Natural killer cell (primary cell): ENCODE measurements around the gene SLC44A5. TPM values are rescaled to one million over a fixed set of nuclear protein-coding genes. Genes with fewer than 3 reads are reported as not detected.

ENCODE experiments used
- ATAC-seq, 3 donors: fragments of 150-1000 bp in 2 of 3; fragments of 200-7000 bp in 1 of 3; cut with Tn5 transposase; 1 replicate in 1 of 3; 2 replicates in 2 of 3; pipeline ENCODE4 v1.10.0; 2021; ENCODE audit warnings: mild to moderate bottlenecking in 2 of 3, moderate library complexity in 2 of 3
- DNase-seq, 2 donors: peaks; one replicate each; pipeline versions ENCODE4 v3.0.0 to v3.0.0-alpha.2; 2013 to 2021; ENCODE audit warnings: mixed read lengths in 1 of 2
- H3K27ac ChIP-seq: one replicate; pipeline ENCODE4 v1.5.1; 2013; ENCODE audit warnings: mild to moderate bottlenecking, low read length
- H3K27me3 ChIP-seq: one replicate; pipeline ENCODE4 v1.6.1; 2013; ENCODE audit warnings: low read length; ENCODE audit not compliant: control insufficient read depth, insufficient read depth
- H3K36me3 ChIP-seq: one replicate; pipeline ENCODE4 v1.6.1; 2013; ENCODE audit warnings: low read length; ENCODE audit not compliant: control insufficient read depth, insufficient read depth
- H3K4me1 ChIP-seq: one replicate; pipeline ENCODE4 v1.6.1; 2013; ENCODE audit warnings: low read length; ENCODE audit not compliant: control insufficient read depth, insufficient read depth
- H3K4me3 ChIP-seq: one replicate; pipeline ENCODE4 v1.5.1; 2013; ENCODE audit warnings: low read length
- H3K9me3 ChIP-seq: one replicate; pipeline ENCODE4 v1.6.1; 2013; ENCODE audit warnings: low read length; ENCODE audit not compliant: control insufficient read depth, insufficient read depth
- H3K27ac Mint-ChIP-seq, 2 donors: one replicate each; pipeline ENCODE4 v1.8.0; 2022; ENCODE audit warnings: mild to moderate bottlenecking in 2 of 2, mixed read lengths in 2 of 2, moderate library complexity in 1 of 2
- H3K27me3 Mint-ChIP-seq, 2 donors: one replicate each; pipeline ENCODE4 v1.8.0; 2022; ENCODE audit warnings: low read depth in 2 of 2, mixed read lengths in 2 of 2
- H3K36me3 Mint-ChIP-seq: one replicate; pipeline ENCODE4 v1.8.0; 2022; ENCODE audit warnings: mixed read lengths
- H3K4me1 Mint-ChIP-seq, 2 donors: one replicate each; pipeline ENCODE4 v1.8.0; 2022; ENCODE audit warnings: mixed read lengths in 2 of 2
- H3K4me3 Mint-ChIP-seq: one replicate; pipeline ENCODE4 v1.8.0; 2022; ENCODE audit warnings: mild to moderate bottlenecking, moderate library complexity, mixed read lengths
- H3K9me3 Mint-ChIP-seq, 2 donors: one replicate each; pipeline ENCODE4 v1.8.0; 2022; ENCODE audit warnings: mixed read lengths in 2 of 2
- WGBS: methylation state at CpG from one replicate; pipeline ENCODE4 v1.1.7; 2013; ENCODE audit warnings: missing lambda C conversion rate; ENCODE audit not compliant: insufficient coverage; 5-methylcytosine and 5-hydroxymethylcytosine counted together
- intact Hi-C: fragments of 100-400 bp; cut with micrococcal nuclease; formaldehyde crosslinking; loops from one replicate; pipeline ENCODE4 v1.14.2; 2022
- total RNA-seq, 4 donors: library from RNA; stranded (reverse); fragments of 120-200 nt in 1 of 4; gene quantifications; one replicate each; pipeline versions ENCODE4 v1.2.3 to v1.2.4, GENCODE V29; 2013 to 2022
- TF ChIP-seq, protein P1 (sequence below): fragments of 200-600 bp; IDR thresholded peaks from one replicate; pipeline ENCODE4 v1.8.0; 2022; ENCODE audit warnings: antibody characterized with exemption

SLC44A5 gene
- total RNA-seq, 3 donors from 2014 or later (not counting 1 experiment from before 2014, with no cell fraction given), result 0.15 to 1.2 TPM; not detected in 1

DNA sequence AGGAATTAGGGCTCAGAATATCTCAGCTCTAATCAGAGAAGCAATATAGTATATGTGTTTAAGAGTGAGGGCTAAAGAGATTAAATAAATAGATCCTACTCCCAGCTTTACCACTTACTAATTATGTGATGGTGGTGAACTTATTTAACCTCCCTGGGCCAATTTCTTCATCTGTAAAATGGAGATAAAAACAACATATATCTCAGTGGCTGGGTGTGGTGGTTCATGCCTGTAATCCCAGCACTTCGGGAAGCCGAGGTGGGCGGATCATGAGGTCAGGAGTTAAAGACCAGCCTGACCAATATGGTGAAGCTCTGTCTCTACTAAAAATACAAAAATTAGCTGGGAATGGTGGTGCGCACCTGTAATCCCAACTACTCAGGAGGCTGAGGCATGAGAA lies 135.2 kb downstream of the SLC44A5 start:
- TF ChIP-seq, protein P1, sequence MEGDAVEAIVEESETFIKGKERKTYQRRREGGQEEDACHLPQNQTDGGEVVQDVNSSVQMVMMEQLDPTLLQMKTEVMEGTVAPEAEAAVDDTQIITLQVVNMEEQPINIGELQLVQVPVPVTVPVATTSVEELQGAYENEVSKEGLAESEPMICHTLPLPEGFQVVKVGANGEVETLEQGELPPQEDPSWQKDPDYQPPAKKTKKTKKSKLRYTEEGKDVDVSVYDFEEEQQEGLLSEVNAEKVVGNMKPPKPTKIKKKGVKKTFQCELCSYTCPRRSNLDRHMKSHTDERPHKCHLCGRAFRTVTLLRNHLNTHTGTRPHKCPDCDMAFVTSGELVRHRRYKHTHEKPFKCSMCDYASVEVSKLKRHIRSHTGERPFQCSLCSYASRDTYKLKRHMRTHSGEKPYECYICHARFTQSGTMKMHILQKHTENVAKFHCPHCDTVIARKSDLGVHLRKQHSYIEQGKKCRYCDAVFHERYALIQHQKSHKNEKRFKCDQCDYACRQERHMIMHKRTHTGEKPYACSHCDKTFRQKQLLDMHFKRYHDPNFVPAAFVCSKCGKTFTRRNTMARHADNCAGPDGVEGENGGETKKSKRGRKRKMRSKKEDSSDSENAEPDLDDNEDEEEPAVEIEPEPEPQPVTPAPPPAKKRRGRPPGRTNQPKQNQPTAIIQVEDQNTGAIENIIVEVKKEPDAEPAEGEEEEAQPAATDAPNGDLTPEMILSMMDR, result no peak
- DNase-seq (no peak), ATAC-seq (no peak)
- H3K4me1 Mint-ChIP-seq, result no peaks in the 10 kb centered on the region
- no peaks in the 10 kb centered on the region for H3K27me3 Mint-ChIP-seq
- Histone ChIP-seq H3K9me3 (no peaks in the 10 kb centered on the region), H3K27ac (no peak overlapping the region), H3K36me3 (no peaks in the 10 kb centered on the region), H3K27me3 (no peaks in the 10 kb centered on the region), H3K4me3 (no peak overlapping the region), H3K4me1 (no peaks in the 10 kb centered on the region)
- no peaks in the 10 kb centered on the region for H3K36me3 Mint-ChIP-seq
- 95% methylated on average over 4 of the region's 4 CpGs for WGBS
- H3K27ac Mint-ChIP-seq, result no peak overlapping the region
- intact Hi-C loops, result no loop called here
- no peak overlapping the region for H3K4me3 Mint-ChIP-seq
- H3K9me3 Mint-ChIP-seq, result peaks cover 6 to 8% of the 10 kb centered on the region in 2 donors

DNA sequence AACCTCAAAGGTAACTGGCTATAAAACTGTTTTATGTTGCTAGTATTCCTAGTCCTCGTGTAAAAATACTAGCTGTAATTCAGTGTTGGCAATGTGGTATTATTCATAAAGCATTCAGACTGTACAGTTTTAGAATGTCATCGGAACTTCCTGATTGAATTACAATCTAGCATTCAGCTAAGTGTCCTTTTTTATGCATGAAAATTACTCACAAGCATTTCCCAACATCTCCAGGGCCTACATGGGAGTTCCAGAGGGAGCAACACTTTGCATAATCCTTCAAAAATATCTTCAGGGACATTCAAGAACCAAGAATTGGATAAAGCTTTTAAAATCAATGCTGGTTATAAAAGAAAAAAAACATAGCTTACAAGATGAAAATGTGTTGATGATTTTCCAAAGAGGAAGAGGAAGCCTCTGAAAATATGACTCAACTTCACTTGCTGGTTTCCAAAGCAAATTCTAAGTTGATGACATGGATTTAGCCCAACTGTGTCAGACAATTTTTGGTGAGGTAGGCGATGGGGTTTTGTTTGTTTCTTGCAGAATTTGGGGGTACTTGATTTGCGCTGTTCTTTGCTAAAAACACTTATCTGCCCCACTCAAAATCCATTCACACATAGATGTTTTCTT lies 137.8 kb downstream of the SLC44A5 start:
- Mint-ChIP-seq H3K27me3 (no peaks in the 10 kb centered on the region), H3K4me3 (no peak overlapping the region), H3K9me3 (peaks cover 10 to 16% of the 10 kb centered on the region in 2 donors), H3K36me3 (no peaks in the 10 kb centered on the region), H3K4me1 (no peaks in the 10 kb centered on the region), H3K27ac (no peak overlapping the region)
- TF ChIP-seq, protein P1, result no peak
- no peak overlapping the region for H3K27ac ChIP-seq
- intact Hi-C loops, result no loop called here
- 94% methylated on average over 2 of the region's 4 CpGs for WGBS
- H3K9me3 ChIP-seq, result no peaks in the 10 kb centered on the region
- no peaks in the 10 kb centered on the region for H3K4me1 ChIP-seq
- H3K36me3 ChIP-seq, result no peaks in the 10 kb centered on the region
- ATAC-seq (no peak), DNase-seq (no peak)
- no peak overlapping the region for H3K4me3 ChIP-seq
- H3K27me3 ChIP-seq, result no peaks in the 10 kb centered on the region

DNA sequence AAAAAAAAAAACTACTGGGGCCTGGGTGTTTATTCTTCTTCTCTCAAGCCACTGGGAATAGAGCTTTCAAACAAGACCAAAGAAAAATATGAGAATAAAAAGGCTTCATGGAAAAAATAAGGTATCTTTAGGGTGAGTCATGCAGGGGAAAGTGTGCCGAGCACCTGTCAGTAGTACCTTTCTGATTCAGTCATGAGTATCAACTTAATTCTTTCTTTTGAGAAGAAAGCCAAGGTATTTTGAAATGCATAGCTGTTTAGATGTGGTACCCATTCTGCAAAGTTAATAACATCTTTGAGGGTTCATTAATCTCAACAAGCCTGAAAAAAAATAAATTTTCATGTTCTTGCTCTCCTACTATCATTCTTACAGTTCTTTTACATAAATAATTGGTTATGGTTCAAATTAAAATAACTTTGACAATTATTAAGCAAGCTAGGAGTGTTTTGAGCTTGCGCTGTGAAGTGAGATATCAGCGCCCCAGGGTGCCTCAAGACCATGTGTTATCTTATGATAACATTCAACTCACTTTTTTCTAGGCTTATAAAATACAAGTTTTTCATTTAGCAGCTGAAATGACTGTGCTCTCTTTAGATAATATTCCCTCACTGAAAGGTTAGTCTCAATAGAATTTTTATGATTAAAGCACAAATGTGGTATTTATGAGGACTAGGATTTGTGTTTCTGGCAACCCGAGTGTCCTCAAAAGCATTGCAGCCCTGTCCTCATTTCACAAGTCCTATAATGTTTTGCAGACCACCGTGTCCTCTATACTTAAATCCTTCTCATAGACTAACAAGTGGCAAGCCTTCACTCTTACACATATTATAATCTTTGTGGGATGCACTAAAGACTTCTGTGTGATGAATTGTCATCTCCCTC lies 138.6 kb downstream of the SLC44A5 start:
- Mint-ChIP-seq H3K4me1 (no peaks in the 10 kb centered on the region), H3K27ac (no peak overlapping the region), H3K27me3 (no peaks in the 10 kb centered on the region), H3K9me3 (peaks cover 10 to 14% of the 10 kb centered on the region in 2 donors), H3K4me3 (no peak overlapping the region), H3K36me3 (no peaks in the 10 kb centered on the region)
- Histone ChIP-seq H3K9me3 (no peaks in the 10 kb centered on the region), H3K27me3 (no peaks in the 10 kb centered on the region), H3K36me3 (no peaks in the 10 kb centered on the region), H3K4me1 (no peaks in the 10 kb centered on the region), H3K27ac (no peak overlapping the region), H3K4me3 (no peak overlapping the region)
- WGBS, result 89% methylated on average over 5 of the region's 5 CpGs
- TF ChIP-seq, protein P1, result no peak
- no peak for ATAC-seq
- no peak for DNase-seq
- intact Hi-C loops, result no loop called here
